ENCODE measurements around the gene MRPS18A.

The MRPS18A gene

DNA sequence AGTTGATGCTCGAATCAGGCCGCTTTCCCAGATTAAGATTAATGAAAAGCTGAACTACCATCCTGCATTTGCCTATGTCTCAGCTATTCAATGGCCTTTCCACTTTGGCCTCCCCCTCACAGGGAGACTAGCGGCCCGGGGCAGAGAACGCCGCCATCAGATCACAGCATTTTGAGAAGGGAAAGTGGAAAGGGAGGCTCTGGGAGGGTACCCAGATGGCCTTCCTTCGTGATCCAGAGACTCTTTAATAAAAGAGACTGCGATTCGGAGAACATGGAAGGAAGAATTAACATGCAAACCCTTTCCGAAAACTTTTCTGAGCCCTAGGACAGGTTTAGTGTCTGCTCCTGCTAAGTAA is 533 bp downstream of the MRPS18A start:
- TF ChIP-seq, protein P1, sequence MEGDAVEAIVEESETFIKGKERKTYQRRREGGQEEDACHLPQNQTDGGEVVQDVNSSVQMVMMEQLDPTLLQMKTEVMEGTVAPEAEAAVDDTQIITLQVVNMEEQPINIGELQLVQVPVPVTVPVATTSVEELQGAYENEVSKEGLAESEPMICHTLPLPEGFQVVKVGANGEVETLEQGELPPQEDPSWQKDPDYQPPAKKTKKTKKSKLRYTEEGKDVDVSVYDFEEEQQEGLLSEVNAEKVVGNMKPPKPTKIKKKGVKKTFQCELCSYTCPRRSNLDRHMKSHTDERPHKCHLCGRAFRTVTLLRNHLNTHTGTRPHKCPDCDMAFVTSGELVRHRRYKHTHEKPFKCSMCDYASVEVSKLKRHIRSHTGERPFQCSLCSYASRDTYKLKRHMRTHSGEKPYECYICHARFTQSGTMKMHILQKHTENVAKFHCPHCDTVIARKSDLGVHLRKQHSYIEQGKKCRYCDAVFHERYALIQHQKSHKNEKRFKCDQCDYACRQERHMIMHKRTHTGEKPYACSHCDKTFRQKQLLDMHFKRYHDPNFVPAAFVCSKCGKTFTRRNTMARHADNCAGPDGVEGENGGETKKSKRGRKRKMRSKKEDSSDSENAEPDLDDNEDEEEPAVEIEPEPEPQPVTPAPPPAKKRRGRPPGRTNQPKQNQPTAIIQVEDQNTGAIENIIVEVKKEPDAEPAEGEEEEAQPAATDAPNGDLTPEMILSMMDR (conservative IDR thresholded peaks at IDR 0.05; ENCODE audit: control insufficient read depth, insufficient read depth, low read depth, low read length), result no peak
- H3K4me3 ChIP-seq (ENCODE audit: control insufficient read depth, low read depth, low read length), result peak overlapping the region; percentile 94
- DNase-seq (ENCODE audit: low read depth), result no peak

DNA sequence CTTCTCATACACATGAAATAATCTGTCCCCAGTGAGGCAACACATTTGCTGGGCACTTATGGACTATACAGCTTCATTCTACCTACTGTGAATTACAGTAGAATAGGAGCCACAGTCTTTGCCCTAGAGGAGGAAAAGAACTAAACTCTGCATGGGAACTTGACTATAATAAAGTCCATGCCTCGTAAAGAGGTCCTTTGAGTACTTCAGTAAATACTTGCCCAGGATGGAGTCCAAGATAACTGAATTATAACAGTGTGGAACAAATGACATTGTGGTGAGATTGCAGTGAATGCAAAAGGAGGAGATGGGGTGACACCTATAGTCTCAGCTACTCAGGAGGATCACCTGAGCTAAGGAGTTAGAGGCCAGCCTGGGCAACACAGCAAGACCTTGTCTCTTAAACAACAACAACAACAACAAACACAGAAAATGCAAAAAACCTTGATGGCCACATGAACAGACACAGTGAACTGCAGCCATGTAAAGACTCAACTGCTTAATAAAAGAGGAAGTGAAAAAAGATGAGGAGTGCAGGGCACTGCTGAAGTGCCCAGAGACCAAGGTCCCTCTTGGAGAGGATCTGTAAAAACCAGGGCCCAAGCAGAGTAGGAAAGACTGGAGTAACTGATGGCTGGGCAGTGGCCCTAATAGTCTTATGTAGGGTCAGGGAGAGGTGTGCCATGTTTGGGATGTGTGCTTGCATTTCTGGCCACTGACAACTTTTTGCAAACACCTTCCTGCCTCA is 3.7 kb downstream of the MRPS18A start:
- TF ChIP-seq, protein P1 (conservative IDR thresholded peaks at IDR 0.05; ENCODE audit: control insufficient read depth, insufficient read depth, low read depth, low read length), result no peak
- no peak overlapping the region for H3K4me3 ChIP-seq (ENCODE audit: control insufficient read depth, low read depth, low read length)
- DNase-seq (ENCODE audit: low read depth), result no peak

DNA sequence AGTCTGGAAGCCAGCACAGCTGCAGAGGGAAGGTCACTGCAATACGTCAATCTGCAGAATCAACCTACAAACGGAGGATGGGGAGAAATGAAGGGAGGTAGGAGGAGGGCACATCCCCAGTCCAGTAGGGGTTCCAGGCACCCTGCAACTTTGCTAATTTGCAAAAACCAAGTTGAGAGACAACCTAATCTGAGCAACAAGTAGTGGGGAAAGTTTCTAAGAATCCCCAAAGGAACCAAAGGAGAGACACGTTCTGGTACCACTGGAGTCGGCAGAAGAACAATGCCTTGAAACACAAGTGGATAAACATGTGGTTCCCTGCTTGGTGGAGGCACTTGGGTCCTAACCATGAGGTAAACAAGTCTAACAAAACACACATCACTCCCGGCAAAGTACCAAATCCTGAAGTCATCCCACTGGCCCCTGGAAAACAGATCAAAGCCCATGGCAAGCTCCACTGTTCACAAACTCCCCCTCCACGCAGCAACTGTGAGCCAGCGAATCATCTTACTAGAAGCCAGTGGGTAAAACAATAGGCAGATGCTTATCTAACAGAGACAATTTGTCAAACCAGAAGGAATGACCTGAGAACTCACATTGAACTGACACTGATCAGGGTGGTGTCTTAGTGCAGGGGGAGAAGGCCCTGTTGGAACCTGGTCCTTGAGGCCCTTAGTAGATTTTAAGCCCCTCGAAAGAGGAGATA is 4.7 kb downstream of the MRPS18A start:
- no peak overlapping the region for H3K4me3 ChIP-seq (ENCODE audit: control insufficient read depth, low read depth, low read length)
- TF ChIP-seq, protein P1 (conservative IDR thresholded peaks at IDR 0.05; ENCODE audit: control insufficient read depth, insufficient read depth, low read depth, low read length), result no peak
- peak; percentile 36 for DNase-seq (ENCODE audit: low read depth)

DNA sequence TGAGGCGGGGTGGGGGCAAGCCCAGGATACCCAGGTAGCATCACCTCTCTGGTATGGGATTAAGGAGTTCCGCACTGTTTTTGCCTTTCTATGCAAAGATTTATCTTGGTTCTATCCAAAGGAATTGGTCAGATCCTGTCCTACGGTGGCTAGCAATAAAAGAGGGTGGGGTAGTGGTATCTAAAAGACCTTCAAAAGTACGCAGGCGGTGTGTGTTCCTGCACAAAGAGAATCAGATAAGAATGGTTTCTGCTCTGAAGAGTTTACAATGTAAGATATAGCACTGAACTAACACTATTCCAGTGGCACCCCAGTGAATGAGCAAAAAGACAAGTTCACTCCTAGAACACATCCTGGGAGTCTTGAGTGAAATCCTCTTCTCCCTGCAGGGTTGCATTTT is 6.3 kb downstream of the MRPS18A start:
- no peak overlapping the region for H3K4me3 ChIP-seq (ENCODE audit: control insufficient read depth, low read depth, low read length)
- DNase-seq (ENCODE audit: low read depth), result no peak
- TF ChIP-seq, protein P1 (conservative IDR thresholded peaks at IDR 0.05; ENCODE audit: control insufficient read depth, insufficient read depth, low read depth, low read length), result no peak

DNA sequence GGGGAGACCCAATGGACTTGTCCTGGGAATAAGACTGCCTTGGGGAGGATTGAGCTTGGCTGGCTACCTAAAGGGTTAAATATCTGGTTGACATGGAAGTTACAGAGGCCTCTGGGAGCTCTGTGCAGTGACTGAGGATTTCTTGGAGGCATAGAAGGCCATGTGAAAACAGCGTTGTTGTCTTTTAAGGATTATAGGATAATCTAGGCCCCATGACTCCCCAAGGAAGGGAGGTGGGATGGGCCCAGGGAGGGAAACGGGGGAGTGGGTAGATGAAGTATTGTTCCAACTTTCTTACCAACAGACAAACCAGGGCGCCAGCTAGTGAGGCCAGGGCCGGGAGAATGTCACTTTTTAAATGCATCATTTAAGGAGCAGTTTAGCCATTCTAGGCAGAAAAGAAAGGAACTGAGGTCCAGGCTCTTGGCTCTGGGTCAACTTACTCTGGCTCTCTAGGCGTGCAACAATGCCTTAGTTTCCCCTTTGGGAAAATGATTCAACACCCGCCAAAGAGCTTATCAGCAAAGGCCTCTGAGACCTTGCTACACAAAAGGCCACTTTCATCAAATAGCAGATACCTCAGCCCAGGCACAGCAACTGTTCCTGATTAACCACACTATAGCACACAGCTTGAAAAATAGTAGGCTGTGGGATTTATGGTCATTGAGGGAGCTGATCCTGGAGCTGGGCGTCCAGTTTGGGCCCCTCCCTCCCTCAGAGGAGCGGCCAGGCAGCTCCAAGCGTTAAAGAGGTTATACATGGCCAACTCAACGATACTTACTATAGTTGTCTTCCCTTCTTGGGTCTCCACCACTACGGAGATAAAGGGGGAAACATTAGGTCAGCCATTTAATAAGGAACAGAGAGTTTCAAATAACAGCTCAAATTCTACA is 7.0 kb downstream of the MRPS18A start:
- TF ChIP-seq, protein P1 (conservative IDR thresholded peaks at IDR 0.05; ENCODE audit: control insufficient read depth, insufficient read depth, low read depth, low read length), result no peak
- H3K4me3 ChIP-seq (ENCODE audit: control insufficient read depth, low read depth, low read length), result no peak overlapping the region

DNA sequence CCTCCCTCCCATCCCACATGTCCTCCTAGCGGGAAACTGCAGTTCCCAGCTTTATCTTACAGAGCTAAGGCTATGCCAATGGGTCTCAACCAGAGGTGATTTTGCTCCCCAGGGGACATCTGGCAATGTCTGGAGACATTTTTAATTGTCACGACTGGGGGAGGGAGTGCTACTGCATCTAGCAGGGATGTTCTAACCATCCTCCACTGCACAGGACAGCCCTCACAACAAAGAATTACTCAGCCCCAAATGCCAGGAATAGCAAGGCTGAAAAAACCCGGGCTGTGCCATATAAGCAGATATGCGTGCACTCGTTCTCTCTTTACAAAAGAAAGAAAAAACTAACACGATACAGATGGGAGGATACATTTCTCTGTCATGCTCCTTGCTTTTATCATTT is 8.5 kb downstream of the MRPS18A start:
- no peak for DNase-seq (ENCODE audit: low read depth)
- no peak overlapping the region for H3K4me3 ChIP-seq (ENCODE audit: control insufficient read depth, low read depth, low read length)
- TF ChIP-seq, protein P1 (conservative IDR thresholded peaks at IDR 0.05; ENCODE audit: control insufficient read depth, insufficient read depth, low read depth, low read length), result no peak

More for the DNA sequence above, 7.0 kb downstream of the MRPS18A start:
- DNase-seq (ENCODE audit: low read depth), result no peak

Data from fibroblast of mammary gland (primary cell).